WTC11 (cell line): ENCODE measurements around the gene MIR17HG. TPM values are rescaled to one million over a fixed set of nuclear protein-coding genes. Genes with fewer than 3 reads are reported as not detected.

Experiments
- ATAC-seq: fragments of 200-7000 bp; cut with Tn5 transposase; 2 replicates; pipeline ENCODE4 v1.10.0; 2021; ENCODE audit warnings: mild to moderate bottlenecking, moderate library complexity
- CTCF ChIA-PET: fragments of 300-600 bp; sonication (Branson Sonifier 250); formaldehyde crosslinking; loops from one replicate; lab custom pipeline; 2021; ENCODE audit warnings: antibody characterized with exemption; lab: Charles Lee
- POLR2A ChIA-PET: fragments of 350-600 bp; sonication (Branson Sonifier 250); formaldehyde crosslinking; loops from one replicate; lab custom pipeline; 2021; ENCODE audit warnings: antibody characterized with exemption; lab: Charles Lee
- DNase-seq: peaks from one replicate; pipeline ENCODE4 v3.0.0; 2021; ENCODE audit warnings: low spot score
- H3K27ac Mint-ChIP-seq: 2 replicates; pipeline ENCODE4 v1.8.0; 2021; ENCODE audit warnings: mixed read lengths
- H3K27me3 Mint-ChIP-seq: 2 replicates; pipeline ENCODE4 v1.8.0; 2021; ENCODE audit warnings: low read depth, mild to moderate bottlenecking, moderate library complexity, mixed read lengths
- H3K36me3 Mint-ChIP-seq: 2 replicates; pipeline ENCODE4 v1.8.0; 2021; ENCODE audit warnings: mixed read lengths
- H3K4me1 Mint-ChIP-seq: 2 replicates; pipeline ENCODE4 v1.8.0; 2022; ENCODE audit warnings: mixed read lengths
- H3K4me3 Mint-ChIP-seq: 2 replicates; pipeline ENCODE4 v1.8.0; 2021; ENCODE audit warnings: mild to moderate bottlenecking, moderate library complexity, mixed read lengths
- H3K9me3 Mint-ChIP-seq: 2 replicates; pipeline ENCODE4 v1.8.0; 2021; ENCODE audit warnings: mixed read lengths
- AR ChIP-seq: fragments of 250-450 bp; sonication (Bioruptor Pico); IDR thresholded peaks from 2 replicates; pipeline ENCODE4 v1.9.0; 2021; ENCODE audit warnings: mild to moderate bottlenecking
- CREB1 ChIP-seq: sonication (generic); formaldehyde crosslinking; IDR thresholded peaks from 2 replicates; pipeline ENCODE4 v1.8.0; 2023; ENCODE audit warnings: mild to moderate bottlenecking, missing genetic modification reagents
- E2F1 ChIP-seq: sonication (generic); formaldehyde crosslinking; IDR thresholded peaks from 2 replicates; pipeline ENCODE4 v1.8.0; 2022; ENCODE audit warnings: mild to moderate bottlenecking, missing genetic modification reagents
- ETV6 ChIP-seq: sonication (generic); formaldehyde crosslinking; IDR thresholded peaks from 2 replicates; pipeline ENCODE4 v1.8.1; 2022; ENCODE audit warnings: mild to moderate bottlenecking, missing genetic modification reagents
- GTF2I ChIP-seq: fragments of 250-450 bp; sonication (Bioruptor Pico); conservative IDR thresholded peaks from 2 replicates; pipeline ENCODE4 v1.4.0; 2021; ENCODE audit warnings: mild to moderate bottlenecking
- HMGA2 ChIP-seq: fragments of 250-450 bp; sonication (Bioruptor Pico); IDR thresholded peaks from 2 replicates; pipeline ENCODE4 v1.4.0; 2021; ENCODE audit warnings: mild to moderate bottlenecking, moderate library complexity
- HMGXB4 ChIP-seq: sonication (generic); formaldehyde crosslinking; IDR thresholded peaks from 2 replicates; pipeline ENCODE4 v1.8.1; 2023; ENCODE audit warnings: mild to moderate bottlenecking, moderate library complexity, missing genetic modification reagents
- IRF1 ChIP-seq: sonication (generic); formaldehyde crosslinking; IDR thresholded peaks from 2 replicates; pipeline ENCODE4 v1.8.0; 2023; ENCODE audit warnings: missing genetic modification reagents
- IRF2 ChIP-seq: sonication (generic); formaldehyde crosslinking; IDR thresholded peaks from 2 replicates; pipeline ENCODE4 v1.8.0; 2022; ENCODE audit warnings: low read depth, missing genetic modification reagents, borderline replicate concordance
- JAZF1 ChIP-seq: fragments of 250-450 bp; sonication (Bioruptor Pico); IDR thresholded peaks from 2 replicates; pipeline ENCODE4 v1.9.0; 2021; ENCODE audit warnings: moderate library complexity, mild to moderate bottlenecking, inconsistent platforms
- MLX ChIP-seq: sonication (generic); formaldehyde crosslinking; IDR thresholded peaks from 2 replicates; pipeline ENCODE4 v1.8.1; 2023; ENCODE audit warnings: mild to moderate bottlenecking, missing genetic modification reagents, moderate library complexity
- NFATC4 ChIP-seq: fragments of 250-450 bp; sonication (Bioruptor Pico); IDR thresholded peaks from 2 replicates; pipeline ENCODE4 v1.9.0; 2021; ENCODE audit warnings: mild to moderate bottlenecking
- SP1 ChIP-seq: sonication (generic); formaldehyde crosslinking; conservative IDR thresholded peaks from 2 replicates; pipeline ENCODE4 v1.8.1; 2022; ENCODE audit warnings: missing genetic modification reagents
- TEAD4 ChIP-seq: sonication (generic); formaldehyde crosslinking; IDR thresholded peaks from 2 replicates; pipeline ENCODE4 v1.8.0; 2022; ENCODE audit warnings: mild to moderate bottlenecking, missing genetic modification reagents
- USF1 ChIP-seq: sonication (generic); formaldehyde crosslinking; IDR thresholded peaks from 2 replicates; pipeline ENCODE4 v1.8.0; 2022; ENCODE audit warnings: mild to moderate bottlenecking, missing genetic modification reagents
- USF2 ChIP-seq: sonication (generic); formaldehyde crosslinking; IDR thresholded peaks from 2 replicates; pipeline ENCODE4 v1.8.1; 2023; ENCODE audit warnings: mild to moderate bottlenecking, missing genetic modification reagents, moderate library complexity
- ZNF232 ChIP-seq: sonication (generic); formaldehyde crosslinking; IDR thresholded peaks from 2 replicates; pipeline ENCODE4 v1.8.0; 2022; ENCODE audit warnings: mild to moderate bottlenecking, missing genetic modification reagents
- ZNF317 ChIP-seq: sonication (generic); formaldehyde crosslinking; IDR thresholded peaks from 2 replicates; pipeline ENCODE4 v1.8.1; 2023; ENCODE audit warnings: low read depth, mild to moderate bottlenecking, moderate library complexity, missing genetic modification reagents, borderline replicate concordance
- ZNF423 ChIP-seq: fragments of 250-450 bp; sonication (Bioruptor Pico); IDR thresholded peaks from 2 replicates; pipeline ENCODE4 v2.1.2; 2022; ENCODE audit warnings: mild to moderate bottlenecking, moderate library complexity
- ZNF671 ChIP-seq: fragments of 250-450 bp; sonication (Bioruptor Pico); IDR thresholded peaks from 2 replicates; pipeline ENCODE4 v1.8.0; 2021; ENCODE audit warnings: mild to moderate bottlenecking
- total RNA-seq: library from RNA; stranded (reverse); gene quantifications from 3 replicates; pipeline ENCODE4 v1.2.3, GENCODE V29; 2021

MIR17HG gene
- total RNA-seq, 1 experiment from 2014 or later: 37.1 TPM

GRCh38 chr13:91298060-91298459, 49.4 kb upstream of the MIR17HG start (continued):
- TF ChIP-seq MLX (CRISPR knock-in tag) (no peak), USF2 (CRISPR knock-in tag) (no peak), IRF2 (no peak), JAZF1 (no peak), HMGXB4 (CRISPR knock-in tag) (no peak), ZNF671 (no peak), TEAD4 (CRISPR knock-in tag) (no peak), SP1 (no peak)

- no peak for DNase-seq
- Mint-ChIP-seq H3K4me1 (no peaks in the 10 kb centered on the region), H3K27me3 (no peaks in the 10 kb centered on the region)
- POLR2A ChIA-PET: no interaction called here
- TF ChIP-seq CREB1 (CRISPR knock-in tag) (no peak), IRF1 (CRISPR knock-in tag) (no peak), ZNF317 (CRISPR knock-in tag) (no peak), GTF2I (CRISPR knock-in tag) (no peak), USF1 (CRISPR knock-in tag) (no peak), HMGA2 (CRISPR knock-in tag) (no peak), E2F1 (no peak), NFATC4 (no peak), ETV6 (no peak), ZNF232 (CRISPR knock-in tag) (no peak), ZNF423 (CRISPR knock-in tag) (no peak), AR (CRISPR knock-in tag) (no peak)
- TF ChIP-seq, all 79 proteins: peak for 0
- H3K4me3 Mint-ChIP-seq: no peak overlapping the region
- no peaks in the 10 kb centered on the region for H3K36me3 Mint-ChIP-seq
- CTCF ChIA-PET: no interaction called here
- H3K9me3 Mint-ChIP-seq: peaks cover 4% of the 10 kb centered on the region; the same call in 1 of the 2 replicates
- ATAC-seq: no peak
- no peak overlapping the region for H3K27ac Mint-ChIP-seq
These were observed 45.4 kb upstream of the MIR17HG start for GRCh38 chr13:91302111-91302510.
